Astrocyte (in vitro differentiated cells and primary cell): ENCODE data around the gene UBR2. TPM values are rescaled to one million over a fixed set of nuclear protein-coding genes. Genes with fewer than 3 reads are reported as not detected.

Source experiments
- DNase-seq: peaks from one replicate; pipeline ENCODE4 v3.0.0-alpha.2; 2010; ENCODE audit warnings: low read depth
- FAIRE-seq: peaks from 2 replicates; lab custom pipeline; 2011; peaks lifted over from hg19 to GRCh38; lab: Jason Lieb, UNC
- H2AFZ ChIP-seq: 2 replicates; pipeline ENCODE4 v1.6.0; 2012; ENCODE audit warnings: low read depth, low read length, inconsistent platforms
- H3K27ac ChIP-seq: 2 replicates; pipeline ENCODE4 v1.5.1; 2011; ENCODE audit warnings: low read depth, low read length, inconsistent platforms
- H3K27me3 ChIP-seq: 2 replicates; pipeline ENCODE4 v1.6.0; 2011; ENCODE audit warnings: low read length, inconsistent platforms; ENCODE audit not compliant: insufficient read depth
- H3K36me3 ChIP-seq: 2 replicates; pipeline ENCODE4 v1.5.1; 2011; ENCODE audit warnings: low read length, inconsistent platforms; ENCODE audit not compliant: insufficient read depth
- H3K4me1 ChIP-seq: 2 replicates; pipeline ENCODE4 v1.5.1; 2011; ENCODE audit warnings: low read length, inconsistent platforms; ENCODE audit not compliant: insufficient read depth
- H3K4me2 ChIP-seq: 2 replicates; pipeline ENCODE4 v1.6.0; 2012; ENCODE audit warnings: low read length, inconsistent platforms
- H3K4me3 ChIP-seq: 2 replicates; pipeline ENCODE4 v1.5.1; 2011; ENCODE audit warnings: low read depth, mild to moderate bottlenecking, low read length, inconsistent platforms; ENCODE audit not compliant: insufficient read depth
- H3K79me2 ChIP-seq: 2 replicates; pipeline ENCODE4 v1.6.0; 2012; ENCODE audit warnings: mild to moderate bottlenecking, low read length, inconsistent platforms; ENCODE audit not compliant: insufficient read depth
- H3K9ac ChIP-seq: 2 replicates; pipeline ENCODE4 v1.6.0; 2012; ENCODE audit warnings: mild to moderate bottlenecking, low read length, inconsistent platforms
- H3K9me3 ChIP-seq: 2 replicates; pipeline ENCODE4 v1.5.1; 2012; ENCODE audit warnings: low read depth, mild to moderate bottlenecking, low read length, inconsistent platforms; ENCODE audit not compliant: insufficient read depth
- H4K20me1 ChIP-seq: 2 replicates; pipeline ENCODE4 v1.6.0; 2012; ENCODE audit warnings: low read length, inconsistent platforms; ENCODE audit not compliant: insufficient read depth
- H3K27ac Mint-ChIP-seq: one replicate; pipeline ENCODE4 v1.8.0; 2021; ENCODE audit warnings: mild to moderate bottlenecking, mixed read lengths; ENCODE audit not compliant: unreplicated experiment
- H3K27me3 Mint-ChIP-seq: one replicate; pipeline ENCODE4 v1.8.0; 2021; ENCODE audit warnings: low read depth, mixed read lengths; ENCODE audit not compliant: unreplicated experiment
- H3K36me3 Mint-ChIP-seq: one replicate; pipeline ENCODE4 v1.8.0; 2021; ENCODE audit warnings: low read depth, mixed read lengths; ENCODE audit not compliant: unreplicated experiment
- H3K4me1 Mint-ChIP-seq: one replicate; pipeline ENCODE4 v1.8.0; 2021; ENCODE audit warnings: low read depth, mixed read lengths; ENCODE audit not compliant: unreplicated experiment
- H3K4me3 Mint-ChIP-seq: one replicate; pipeline ENCODE4 v1.8.0; 2021; ENCODE audit warnings: mild to moderate bottlenecking, moderate library complexity, mixed read lengths; ENCODE audit not compliant: unreplicated experiment
- H3K9me3 Mint-ChIP-seq: one replicate; pipeline ENCODE4 v1.8.0; 2021; ENCODE audit warnings: mild to moderate bottlenecking, mixed read lengths; ENCODE audit not compliant: unreplicated experiment
- CTCF ChIP-seq: IDR thresholded peaks from 2 replicates; pipeline ENCODE4 v1.5.1; 2011; ENCODE audit warnings: low read depth, mild to moderate bottlenecking, inconsistent platforms, low read length, moderate library complexity; ENCODE audit not compliant: insufficient read depth
- EZH2 ChIP-seq: IDR thresholded peaks from 2 replicates; pipeline ENCODE4 v1.6.1; 2012; ENCODE audit warnings: mild to moderate bottlenecking, low read length, inconsistent platforms; ENCODE audit not compliant: insufficient read depth
- total RNA-seq: library from RNA; stranded (reverse); gene quantifications from 2 replicates; pipeline ENCODE4 v1.2.1, GENCODE V29; 2021

The UBR2 gene
- total RNA-seq, 1 donor from 2014 or later, result 23.3 TPM

- H3K27ac Mint-ChIP-seq, result no peak overlapping the region
These were observed 36.6 kb upstream of the UBR2 start for GRCh38 chr6:42527204-42527603.

GRCh38 chr6:42530296-42530695, 33.5 kb upstream of the UBR2 start:
- Mint-ChIP-seq H3K4me3 (no peak overlapping the region), H3K36me3 (no peaks in the 10 kb centered on the region), H3K4me1 (no peaks in the 10 kb centered on the region), H3K27ac (no peak overlapping the region), H3K27me3 (peaks cover 10% of the 10 kb centered on the region), H3K9me3 (no peaks in the 10 kb centered on the region)
- Histone ChIP-seq H2AFZ (no peak overlapping the region), H3K9me3 (no peaks in the 10 kb centered on the region), H3K36me3 (no peaks in the 10 kb centered on the region), H3K4me3 (no peak overlapping the region), H4K20me1 (no peaks in the 10 kb centered on the region), H3K4me1 (no peaks in the 10 kb centered on the region), H3K9ac (no peak overlapping the region), H3K27me3 (no peaks in the 10 kb centered on the region), H3K79me2 (no peaks in the 10 kb centered on the region), H3K4me2 (no peak overlapping the region), H3K27ac (no peak overlapping the region)
- TF ChIP-seq CTCF (no peak), EZH2 (no peak)
- DNase-seq, result no peak
- FAIRE-seq, result no peak

More at GRCh38 chr6:42527204-42527603, 36.6 kb upstream of the UBR2 start:
- H4K20me1 ChIP-seq, result no peaks in the 10 kb centered on the region
- Mint-ChIP-seq H3K4me3 (no peak overlapping the region), H3K9me3 (no peaks in the 10 kb centered on the region), H3K27me3 (no peaks in the 10 kb centered on the region), H3K4me1 (no peaks in the 10 kb centered on the region), H3K36me3 (no peaks in the 10 kb centered on the region)
- no peak overlapping the region for H3K9ac ChIP-seq
- DNase-seq, result no peak
- no peaks in the 10 kb centered on the region for H3K4me1 ChIP-seq
- no peak overlapping the region for H3K4me3 ChIP-seq
- no peak for FAIRE-seq
- no peak overlapping the region for H3K4me2 ChIP-seq
- H3K27ac ChIP-seq, result no peak overlapping the region
- H3K79me2 ChIP-seq, result no peaks in the 10 kb centered on the region
- no peaks in the 10 kb centered on the region for H3K27me3 ChIP-seq
- TF ChIP-seq EZH2, result no peak
- H3K36me3 ChIP-seq, result no peaks in the 10 kb centered on the region
- no peaks in the 10 kb centered on the region for H3K9me3 ChIP-seq
- no peak overlapping the region for H2AFZ ChIP-seq

- Histone ChIP-seq H3K4me3 (no peak overlapping the region), H3K4me1 (no peaks in the 10 kb centered on the region), H3K9me3 (no peaks in the 10 kb centered on the region), H2AFZ (no peak overlapping the region), H3K9ac (no peak overlapping the region), H3K79me2 (no peaks in the 10 kb centered on the region), H4K20me1 (no peaks in the 10 kb centered on the region), H3K27me3 (no peaks in the 10 kb centered on the region), H3K36me3 (no peaks in the 10 kb centered on the region), H3K27ac (no peak overlapping the region), H3K4me2 (no peak overlapping the region)
- Mint-ChIP-seq H3K9me3 (no peaks in the 10 kb centered on the region), H3K4me3 (no peak overlapping the region), H3K27ac (no peak overlapping the region), H3K36me3 (no peaks in the 10 kb centered on the region), H3K27me3 (peaks cover 10% of the 10 kb centered on the region), H3K4me1 (no peaks in the 10 kb centered on the region)
- FAIRE-seq, result no peak
- TF ChIP-seq EZH2 (no peak), CTCF (no peak)
- no peak for DNase-seq
These were observed 33.1 kb upstream of the UBR2 start for GRCh38 chr6:42530751-42531150.
